Hepatocyte (in vitro differentiated cells): ENCODE results near the gene USP48. TPM values are rescaled to one million over a fixed set of nuclear protein-coding genes. Genes with fewer than 3 reads are reported as not detected.

Source experiments
- DNase-seq: peaks from one replicate; pipeline ENCODE4 v3.0.0-alpha.2; 2016; ENCODE audit warnings: low spot score
- H2AFZ ChIP-seq: fragments of 200-600 bp; sonication (generic); 2 replicates; pipeline ENCODE4 v1.6.0; 2016; ENCODE audit warnings: antibody characterized with exemption, mild to moderate bottlenecking
- H3K27ac ChIP-seq: fragments of 200-600 bp; sonication (generic); 2 replicates; pipeline ENCODE4 v1.5.1; 2016; ENCODE audit warnings: mild to moderate bottlenecking
- H3K27me3 ChIP-seq: fragments of 200-600 bp; sonication (generic); 2 replicates; pipeline ENCODE4 v1.6.1; 2016
- H3K36me3 ChIP-seq: fragments of 200-600 bp; sonication (generic); replicated peaks from 2 replicates; pipeline ENCODE4 v1.5.1; 2016; ENCODE audit warnings: low read depth; ENCODE audit not compliant: insufficient read depth
- H3K4me1 ChIP-seq: fragments of 200-600 bp; sonication (generic); 2 replicates; pipeline ENCODE4 v1.5.1; 2016; ENCODE audit warnings: mild to moderate bottlenecking, moderate library complexity; ENCODE audit not compliant: insufficient read depth
- H3K4me2 ChIP-seq: fragments of 200-600 bp; sonication (generic); 2 replicates; pipeline ENCODE4 v1.6.0; 2016
- H3K4me3 ChIP-seq: fragments of 200-600 bp; sonication (generic); 2 replicates; pipeline ENCODE4 v1.5.1; 2016; ENCODE audit warnings: mild to moderate bottlenecking
- H3K79me2 ChIP-seq: fragments of 200-600 bp; sonication (generic); 2 replicates; pipeline ENCODE4 v1.6.0; 2017; ENCODE audit warnings: mild to moderate bottlenecking
- H3K9me2 ChIP-seq: fragments of 200-600 bp; sonication (generic); replicated peaks from 2 replicates; pipeline ENCODE4 v1.6.0; 2017; ENCODE audit warnings: mild to moderate bottlenecking; ENCODE audit not compliant: insufficient read depth
- H3K9me3 ChIP-seq: fragments of 200-600 bp; sonication (generic); 2 replicates; pipeline ENCODE4 v1.5.1; 2016; ENCODE audit warnings: low read depth, mild to moderate bottlenecking
- H4K20me1 ChIP-seq: fragments of 200-600 bp; sonication (generic); 2 replicates; pipeline ENCODE4 v1.6.0; 2016; ENCODE audit warnings: mild to moderate bottlenecking; ENCODE audit not compliant: insufficient read depth, poor library complexity, severe bottlenecking
- CTCF ChIP-seq: fragments of 200-600 bp; sonication (generic); IDR thresholded peaks from 2 replicates; pipeline ENCODE4 v1.5.1; 2016; ENCODE audit warnings: antibody characterized with exemption, mild to moderate bottlenecking; ENCODE audit not compliant: poor library complexity
- EZH2 ChIP-seq: fragments of 200-600 bp; sonication (generic); IDR thresholded peaks from 2 replicates; pipeline ENCODE4 v1.6.1; 2016; ENCODE audit warnings: antibody characterized with exemption, mild to moderate bottlenecking, borderline replicate concordance
- EZH2phosphoT487 ChIP-seq: fragments of 200-600 bp; sonication (generic); IDR thresholded peaks from one replicate; pipeline ENCODE4 v1.6.1; 2018; ENCODE audit warnings: antibody characterized with exemption, mild to moderate bottlenecking, low read depth, moderate library complexity; ENCODE audit not compliant: unreplicated experiment, severe bottlenecking
- WGBS: methylation state at CpG from one replicate; pipeline ENCODE4 v1.1.6; 2016; ENCODE audit warnings: low lambda C conversion rate; ENCODE audit errors: missing lambda C conversion rate; 5-methylcytosine and 5-hydroxymethylcytosine counted together
- polyA plus RNA-seq: library from polyadenylated mRNA; unstranded; fragments of >200 nt; fragmentation: Nextera tagmentation; extraction: Ambion mirVana; gene quantifications from 2 replicates; pipeline ENCODE4 v1.2.1, GENCODE V29; 2016
- total RNA-seq: library from RNA; depleted of rRNA; stranded (reverse); fragments of >200 nt; gene quantifications from 2 replicates; pipeline ENCODE4 v1.2.3, GENCODE V29; 2014

The USP48 gene
- total and polyA plus RNA-seq, 2 experiments from 2014 or later: 38.9 to 39.5 TPM

GRCh38 chr1:21689661-21690372 is 93.1 kb downstream of the USP48 start:
- Histone ChIP-seq H4K20me1 (no peaks in the 10 kb centered on the region), H3K36me3 (peaks cover 2% of the 10 kb centered on the region), H3K4me2 (no peak overlapping the region), H2AFZ (no peak overlapping the region), H3K79me2 (no peaks in the 10 kb centered on the region), H3K27me3 (no peaks in the 10 kb centered on the region), H3K9me2 (no peaks in the 10 kb centered on the region), H3K9me3 (peaks cover 3% of the 10 kb centered on the region), H3K4me1 (no peaks in the 10 kb centered on the region), H3K4me3 (no peak overlapping the region), H3K27ac (no peak overlapping the region)
- TF ChIP-seq EZH2phosphoT487: no peak
- TF ChIP-seq CTCF: no peak
- no peak for TF ChIP-seq EZH2
- no peak for DNase-seq
- WGBS: 95% methylated on average over 6 of the region's 6 CpGs

GRCh38 chr1:21687081-21687529 is 95.8 kb downstream of the USP48 start:
- no peaks in the 10 kb centered on the region for H3K36me3 ChIP-seq
- no peak for DNase-seq
- H3K27me3 ChIP-seq: no peaks in the 10 kb centered on the region
- H3K4me2 ChIP-seq: no peak overlapping the region
- H3K9me2 ChIP-seq: no peaks in the 10 kb centered on the region
- no peaks in the 10 kb centered on the region for H3K4me1 ChIP-seq
- H3K79me2 ChIP-seq: no peaks in the 10 kb centered on the region
- peaks cover 3% of the 10 kb centered on the region for H3K9me3 ChIP-seq
- no peak for TF ChIP-seq EZH2
- TF ChIP-seq EZH2phosphoT487: no peak
- TF ChIP-seq CTCF: no peak
- H3K27ac ChIP-seq: no peak overlapping the region
- no peak overlapping the region for H2AFZ ChIP-seq
- 96% methylated on average over 2 of the region's 2 CpGs for WGBS
- H3K4me3 ChIP-seq: no peak overlapping the region
- H4K20me1 ChIP-seq: no peaks in the 10 kb centered on the region

- H3K27ac ChIP-seq: no peak overlapping the region
- no peaks in the 10 kb centered on the region for H4K20me1 ChIP-seq
- 97% methylated on average over 4 of the region's 4 CpGs for WGBS
- no peaks in the 10 kb centered on the region for H3K4me1 ChIP-seq
- H3K9me3 ChIP-seq: peaks cover 3% of the 10 kb centered on the region
- no peaks in the 10 kb centered on the region for H3K27me3 ChIP-seq
- H2AFZ ChIP-seq: no peak overlapping the region
- no peaks in the 10 kb centered on the region for H3K79me2 ChIP-seq
- H3K4me2 ChIP-seq: no peak overlapping the region
- DNase-seq: no peak
- no peaks in the 10 kb centered on the region for H3K36me3 ChIP-seq
- no peaks in the 10 kb centered on the region for H3K9me2 ChIP-seq
- no peak for TF ChIP-seq EZH2phosphoT487
- no peak overlapping the region for H3K4me3 ChIP-seq
Observed at GRCh38 chr1:21685946-21686678, 96.8 kb downstream of the USP48 start.

- DNase-seq: no peak
- Histone ChIP-seq H3K27me3 (no peaks in the 10 kb centered on the region), H3K79me2 (no peaks in the 10 kb centered on the region), H2AFZ (no peak overlapping the region), H3K27ac (no peak overlapping the region), H3K9me3 (peaks cover 3% of the 10 kb centered on the region), H3K4me1 (no peaks in the 10 kb centered on the region), H3K4me3 (no peak overlapping the region), H4K20me1 (no peaks in the 10 kb centered on the region), H3K36me3 (no peaks in the 10 kb centered on the region), H3K4me2 (no peak overlapping the region), H3K9me2 (no peaks in the 10 kb centered on the region)
- TF ChIP-seq EZH2phosphoT487 (no peak), EZH2 (no peak), CTCF (no peak)
- WGBS: 88% methylated on average over 9 of the region's 9 CpGs
Observed at GRCh38 chr1:21681426-21681825, 101.5 kb downstream of the USP48 start.
